GM12892 (cell line): ENCODE measurements around the gene PDLIM1.

Source experiments
- POLR2A ChIP-seq: IDR thresholded peaks from 2 replicates; pipeline ENCODE4 v1.6.1; 2011; ENCODE audit warnings: low read depth, low read length, control low read depth
- POLR2AphosphoS5 ChIP-seq: IDR thresholded peaks from 2 replicates; pipeline ENCODE4 v1.6.1; 2011; ENCODE audit warnings: low read depth, low read length, control low read depth
- TAF1 ChIP-seq: IDR thresholded peaks from 2 replicates; pipeline ENCODE4 v1.6.1; 2011; ENCODE audit warnings: low read depth, mild to moderate bottlenecking, control low read depth, low read length, borderline replicate concordance

DNA sequence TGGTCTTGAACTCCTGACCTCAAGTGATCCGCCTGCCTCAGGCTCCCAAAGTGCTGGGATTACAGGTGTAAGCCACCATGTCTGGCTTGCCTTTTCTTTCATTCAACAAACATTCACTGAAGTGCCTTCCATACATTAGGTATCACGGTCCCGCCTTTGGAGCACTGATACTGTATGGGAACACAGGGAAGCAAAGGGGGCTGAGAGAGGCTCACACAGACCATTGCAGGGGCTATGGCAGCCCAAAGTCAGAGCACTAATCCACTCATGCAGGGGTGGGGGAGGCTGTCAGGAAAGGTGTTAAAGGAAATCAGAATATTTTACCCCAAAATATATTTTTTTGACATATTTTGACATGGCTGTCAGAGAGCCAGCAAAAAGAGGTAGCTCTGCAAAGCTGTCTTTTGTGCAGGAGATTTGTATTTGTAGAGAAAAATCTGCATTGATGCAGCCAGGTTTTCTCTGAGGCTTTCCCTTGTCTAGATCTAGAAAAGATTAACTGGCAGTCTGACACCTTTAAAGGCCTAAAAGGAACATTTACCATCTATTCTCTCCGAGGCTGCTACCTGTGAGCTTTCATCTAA, 42.0 kb upstream of the PDLIM1 start:
- no peak for TF ChIP-seq POLR2A
- no peak for TF ChIP-seq TAF1
- TF ChIP-seq POLR2AphosphoS5 = no peak
